Left renal pelvis (tissue), 4 donors: ENCODE measurements around the gene CREB3L2. TPM values are rescaled to one million over a fixed set of nuclear protein-coding genes. Genes with fewer than 3 reads are reported as not detected.

ENCODE experiments used
- polyA plus RNA-seq, 4 donors: library from polyadenylated mRNA; unstranded; fragments of 120-200 nt; gene quantifications; one replicate each; pipeline ENCODE4 v1.2.1, GENCODE V29; 2013; ENCODE audit not compliant: insufficient read length in 4 of 4

The CREB3L2 gene
- polyA plus RNA-seq, 4 donors = 48.0 to 69.0 (median 57.7) TPM

Other genes starting within 250 kb of the CREB3L2 start
- 1 to 10 TPM in 3 of 4 donors, under 1 TPM in 1; 0.38 to 1.8 (median 1.7) TPM for gene DGKI, start 155.1 kb downstream of the CREB3L2 start, polyA plus RNA-seq
- gene AKR1D1, start 74.4 kb upstream of the CREB3L2 start, polyA plus RNA-seq = under 1 TPM in 3 of 4 donors, not detected in 1; 0.07 to 0.41 (median 0.07) TPM